ENCODE data around the gene SSR1. TPM values are rescaled to one million over a fixed set of nuclear protein-coding genes. Genes with fewer than 3 reads are reported as not detected.

The SSR1 gene
- total and polyA plus RNA-seq, 2 of the 13 experiments (the other 11 are each of a cell fraction or from before 2014, with no cell fraction given), result 203 to 243 TPM

- TF ChIP-seq, protein P1, sequence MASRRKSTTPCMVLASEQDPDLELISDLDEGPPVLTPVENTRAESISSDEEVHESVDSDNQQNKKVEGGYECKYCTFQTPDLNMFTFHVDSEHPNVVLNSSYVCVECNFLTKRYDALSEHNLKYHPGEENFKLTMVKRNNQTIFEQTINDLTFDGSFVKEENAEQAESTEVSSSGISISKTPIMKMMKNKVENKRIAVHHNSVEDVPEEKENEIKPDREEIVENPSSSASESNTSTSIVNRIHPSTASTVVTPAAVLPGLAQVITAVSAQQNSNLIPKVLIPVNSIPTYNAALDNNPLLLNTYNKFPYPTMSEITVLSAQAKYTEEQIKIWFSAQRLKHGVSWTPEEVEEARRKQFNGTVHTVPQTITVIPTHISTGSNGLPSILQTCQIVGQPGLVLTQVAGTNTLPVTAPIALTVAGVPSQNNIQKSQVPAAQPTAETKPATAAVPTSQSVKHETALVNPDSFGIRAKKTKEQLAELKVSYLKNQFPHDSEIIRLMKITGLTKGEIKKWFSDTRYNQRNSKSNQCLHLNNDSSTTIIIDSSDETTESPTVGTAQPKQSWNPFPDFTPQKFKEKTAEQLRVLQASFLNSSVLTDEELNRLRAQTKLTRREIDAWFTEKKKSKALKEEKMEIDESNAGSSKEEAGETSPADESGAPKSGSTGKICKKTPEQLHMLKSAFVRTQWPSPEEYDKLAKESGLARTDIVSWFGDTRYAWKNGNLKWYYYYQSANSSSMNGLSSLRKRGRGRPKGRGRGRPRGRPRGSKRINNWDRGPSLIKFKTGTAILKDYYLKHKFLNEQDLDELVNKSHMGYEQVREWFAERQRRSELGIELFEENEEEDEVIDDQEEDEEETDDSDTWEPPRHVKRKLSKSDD (CRISPR knock-in tag; IDR thresholded peaks at IDR 0.05; ENCODE audit: low read depth), result 0 out of 2 replicates have a peak, but pooled peaks have one; percentile 30
- peak; percentile 63; the same call in 1 of the 2 replicates for TF ChIP-seq ZSCAN31 (CRISPR knock-in tag; IDR thresholded peaks at IDR 0.05; ENCODE audit: low read depth)
- no peak for TF ChIP-seq TCF12 (IDR thresholded peaks at IDR 0.05)
- no peak for TF ChIP-seq TCF12 (CRISPR knock-in tag; IDR thresholded peaks at IDR 0.05)
- TF ChIP-seq TCF7L2 (IDR thresholded peaks at IDR 0.05; ENCODE audit: low read depth, low read length), result no peak
- no peak for TF ChIP-seq ZNF367 (CRISPR knock-in tag; IDR thresholded peaks at IDR 0.05; ENCODE audit: borderline replicate concordance)
- TF ChIP-seq ZNF431 (CRISPR knock-in tag; IDR thresholded peaks at IDR 0.05; ENCODE audit: borderline replicate concordance, low read depth), result no peak
- TF ChIP-seq MBNL3 (CRISPR knock-in tag; conservative IDR thresholded peaks at IDR 0.05), result no peak
- peak; percentile 51; the same call in 1 of the 2 replicates for TF ChIP-seq ZNF644 (CRISPR knock-in tag; IDR thresholded peaks at IDR 0.05; ENCODE audit: low read depth)
- no peak for TF ChIP-seq CENPX (CRISPR knock-in tag; IDR thresholded peaks at IDR 0.05)
- TF ChIP-seq SCMH1 (CRISPR knock-in tag; IDR thresholded peaks at IDR 0.05; ENCODE audit: borderline replicate concordance), result no peak
- TF ChIP-seq SMAD9 (CRISPR knock-in tag; IDR thresholded peaks at IDR 0.05), result no peak
- TF ChIP-seq ZEB1 (IDR thresholded peaks at IDR 0.05; ENCODE audit: insufficient replicate concordance, low read depth), result peak; percentile 41
- peak; percentile 68; the same call in 1 of the 2 replicates for TF ChIP-seq ZNF331 (CRISPR knock-in tag; IDR thresholded peaks at IDR 0.05)
- TF ChIP-seq, protein P2, sequence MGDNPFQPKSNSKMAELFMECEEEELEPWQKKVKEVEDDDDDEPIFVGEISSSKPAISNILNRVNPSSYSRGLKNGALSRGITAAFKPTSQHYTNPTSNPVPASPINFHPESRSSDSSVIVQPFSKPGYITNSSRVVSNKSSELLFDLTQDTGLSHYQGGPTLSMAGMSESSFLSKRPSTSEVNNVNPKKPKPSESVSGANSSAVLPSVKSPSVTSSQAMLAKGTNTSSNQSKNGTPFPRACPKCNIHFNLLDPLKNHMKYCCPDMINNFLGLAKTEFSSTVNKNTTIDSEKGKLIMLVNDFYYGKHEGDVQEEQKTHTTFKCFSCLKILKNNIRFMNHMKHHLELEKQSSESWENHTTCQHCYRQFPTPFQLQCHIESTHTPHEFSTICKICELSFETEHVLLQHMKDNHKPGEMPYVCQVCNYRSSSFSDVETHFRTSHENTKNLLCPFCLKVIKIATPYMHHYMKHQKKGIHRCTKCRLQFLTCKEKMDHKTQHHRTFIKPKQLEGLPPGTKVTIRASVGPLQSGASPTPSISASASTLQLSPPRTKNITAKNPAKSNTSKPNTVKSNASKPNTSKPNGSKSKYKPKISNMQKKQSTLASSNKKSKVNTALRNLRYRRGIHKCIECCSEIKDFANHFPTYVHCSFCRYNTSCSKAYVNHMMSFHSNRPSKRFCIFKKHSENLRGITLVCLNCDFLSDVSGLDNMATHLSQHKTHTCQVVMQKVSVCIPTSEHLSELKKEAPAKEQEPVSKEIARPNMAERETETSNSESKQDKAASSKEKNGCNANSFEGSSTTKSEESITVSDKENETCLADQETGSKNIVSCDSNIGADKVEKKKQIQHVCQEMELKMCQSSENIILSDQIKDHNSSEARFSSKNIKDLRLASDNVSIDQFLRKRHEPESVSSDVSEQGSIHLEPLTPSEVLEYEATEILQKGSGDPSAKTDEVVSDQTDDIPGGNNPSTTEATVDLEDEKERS (CRISPR knock-in tag; IDR thresholded peaks at IDR 0.05), result no peak
- TF ChIP-seq PCBP2 (optimal IDR thresholded peaks at IDR 0.05; ENCODE audit: low read depth, low read length, poor library complexity, severe bottlenecking), result peak; percentile 63
- peak; percentile 84 for TF ChIP-seq PITX1 (CRISPR knock-in tag; IDR thresholded peaks at IDR 0.05)
- TF ChIP-seq SOX13 (IDR thresholded peaks at IDR 0.05), result 0 out of 2 replicates have a peak, but pooled peaks have one; percentile 16
- TF ChIP-seq SOX13 (CRISPR knock-in tag; conservative IDR thresholded peaks at IDR 0.05 in 1 of 2, IDR thresholded peaks at IDR 0.05 in 1 of 2), result peak in 1 of 2 experiments; percentile 74; a peak in 2 of 4 replicates
- no peak for TF ChIP-seq ZFP41 (CRISPR knock-in tag; IDR thresholded peaks at IDR 0.05; ENCODE audit: borderline replicate concordance)
- TF ChIP-seq ZUFSP (CRISPR knock-in tag; IDR thresholded peaks at IDR 0.05; ENCODE audit: borderline replicate concordance), result no peak
- peak; percentile 70; the same call in 1 of the 3 replicates for TF ChIP-seq MXI1 (IDR thresholded peaks at IDR 0.05; ENCODE audit: borderline replicate concordance, low read depth, low read length)
Measured at GRCh38 chr6:7241709-7242645, 71.0 kb downstream of the SSR1 start (continued).
